Osteocyte (in vitro differentiated cells): ENCODE measurements around the gene RNF31. TPM values are rescaled to one million over a fixed set of nuclear protein-coding genes. Genes with fewer than 3 reads are reported as not detected.
"Not testable (repeated sequence)": the region's sequence is repeated elsewhere in the genome, so short reads cannot be mapped to it uniquely, and the experiment has no call there.

Source experiments
- DNase-seq: peaks from one replicate; pipeline ENCODE4 v3.0.0; 2021; ENCODE audit warnings: mixed read lengths; ENCODE audit not compliant: unreplicated experiment; ENCODE audit errors: extremely low spot score
- H3K27ac Mint-ChIP-seq: one replicate; pipeline ENCODE4 v1.8.0; 2021; ENCODE audit warnings: mild to moderate bottlenecking, mixed read lengths; ENCODE audit not compliant: unreplicated experiment
- H3K27me3 Mint-ChIP-seq: one replicate; pipeline ENCODE4 v1.8.0; 2021; ENCODE audit warnings: mixed read lengths; ENCODE audit not compliant: unreplicated experiment
- H3K36me3 Mint-ChIP-seq: one replicate; pipeline ENCODE4 v1.8.0; 2021; ENCODE audit warnings: mixed read lengths; ENCODE audit not compliant: unreplicated experiment
- H3K4me1 Mint-ChIP-seq: one replicate; pipeline ENCODE4 v1.8.0; 2021; ENCODE audit warnings: mixed read lengths; ENCODE audit not compliant: unreplicated experiment
- H3K4me3 Mint-ChIP-seq: one replicate; pipeline ENCODE4 v1.8.0; 2021; ENCODE audit warnings: mild to moderate bottlenecking, moderate library complexity, mixed read lengths; ENCODE audit not compliant: unreplicated experiment
- H3K9me3 Mint-ChIP-seq: one replicate; pipeline ENCODE4 v1.8.0; 2021; ENCODE audit warnings: mixed read lengths; ENCODE audit not compliant: unreplicated experiment
- total RNA-seq: library from RNA; stranded (reverse); gene quantifications from 2 replicates; pipeline ENCODE4 v1.2.1, GENCODE V29; 2021
- TF ChIP-seq, protein P1 (sequence below): fragments of 200-600 bp; sonication (generic); IDR thresholded peaks from 2 replicates; pipeline ENCODE4 v1.5.0; 2021; ENCODE audit warnings: antibody characterized with exemption, mild to moderate bottlenecking, moderate library complexity

RNF31 gene
- total RNA-seq, 1 donor from 2014 or later = 65.9 TPM

DNA sequence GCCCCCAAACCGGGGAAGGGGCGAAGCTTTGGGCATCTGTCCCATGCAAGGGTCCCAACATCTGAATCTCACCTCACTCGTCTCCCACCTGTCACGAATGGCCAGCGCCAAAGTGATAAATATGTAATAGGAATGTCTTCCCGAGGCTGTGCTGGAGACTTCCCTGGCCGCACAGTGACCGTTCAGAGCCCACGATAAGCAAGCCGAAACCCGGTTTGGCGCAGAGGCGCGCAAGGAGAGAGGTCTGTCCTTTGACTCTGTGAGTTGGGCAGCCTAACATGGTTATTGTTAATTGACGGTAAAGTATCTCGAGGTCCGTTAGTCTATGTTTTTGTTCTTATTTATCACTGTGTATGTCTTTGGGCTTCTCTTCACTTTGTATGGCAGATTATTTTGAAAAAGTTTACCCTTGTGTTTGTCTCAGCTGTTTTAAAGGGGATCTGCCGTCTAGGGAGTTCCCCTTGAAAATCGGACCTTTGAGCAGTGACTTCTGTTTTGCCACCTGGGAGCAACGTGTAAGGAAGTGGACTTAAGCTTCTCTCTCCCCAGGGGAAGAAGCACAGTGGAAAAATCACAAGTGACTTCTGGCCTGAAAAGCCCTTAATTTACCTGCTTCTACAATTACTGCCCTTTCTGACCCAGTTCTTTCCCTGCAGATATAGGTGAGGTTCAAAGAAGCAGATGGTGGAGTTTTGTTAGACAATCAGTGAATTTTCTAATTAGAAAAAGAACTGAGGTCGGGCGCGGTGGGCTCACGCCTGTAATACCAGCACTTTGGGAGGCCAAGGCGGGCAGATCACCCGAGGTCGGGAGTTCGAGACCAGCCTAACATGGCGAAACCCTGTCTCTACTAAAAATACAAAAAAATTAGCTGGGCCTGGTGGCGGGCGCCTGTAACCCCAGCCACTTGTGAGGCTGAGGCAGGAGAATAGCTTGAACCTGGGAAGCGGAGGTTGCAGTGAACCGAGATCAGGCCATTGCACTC, 49.1 kb downstream of the RNF31 start:
- peak overlapping the region; percentile 88 for H3K4me3 Mint-ChIP-seq
- no peaks in the 10 kb centered on the region for H3K9me3 Mint-ChIP-seq
- H3K27me3 Mint-ChIP-seq = no peaks in the 10 kb centered on the region
- H3K36me3 Mint-ChIP-seq = peaks cover 18% of the 10 kb centered on the region
- TF ChIP-seq, protein P1, sequence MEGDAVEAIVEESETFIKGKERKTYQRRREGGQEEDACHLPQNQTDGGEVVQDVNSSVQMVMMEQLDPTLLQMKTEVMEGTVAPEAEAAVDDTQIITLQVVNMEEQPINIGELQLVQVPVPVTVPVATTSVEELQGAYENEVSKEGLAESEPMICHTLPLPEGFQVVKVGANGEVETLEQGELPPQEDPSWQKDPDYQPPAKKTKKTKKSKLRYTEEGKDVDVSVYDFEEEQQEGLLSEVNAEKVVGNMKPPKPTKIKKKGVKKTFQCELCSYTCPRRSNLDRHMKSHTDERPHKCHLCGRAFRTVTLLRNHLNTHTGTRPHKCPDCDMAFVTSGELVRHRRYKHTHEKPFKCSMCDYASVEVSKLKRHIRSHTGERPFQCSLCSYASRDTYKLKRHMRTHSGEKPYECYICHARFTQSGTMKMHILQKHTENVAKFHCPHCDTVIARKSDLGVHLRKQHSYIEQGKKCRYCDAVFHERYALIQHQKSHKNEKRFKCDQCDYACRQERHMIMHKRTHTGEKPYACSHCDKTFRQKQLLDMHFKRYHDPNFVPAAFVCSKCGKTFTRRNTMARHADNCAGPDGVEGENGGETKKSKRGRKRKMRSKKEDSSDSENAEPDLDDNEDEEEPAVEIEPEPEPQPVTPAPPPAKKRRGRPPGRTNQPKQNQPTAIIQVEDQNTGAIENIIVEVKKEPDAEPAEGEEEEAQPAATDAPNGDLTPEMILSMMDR = no peak
- peaks cover 37% of the 10 kb centered on the region for H3K4me1 Mint-ChIP-seq
- no peak for DNase-seq
- peak overlapping the region; percentile 95 for H3K27ac Mint-ChIP-seq

DNA sequence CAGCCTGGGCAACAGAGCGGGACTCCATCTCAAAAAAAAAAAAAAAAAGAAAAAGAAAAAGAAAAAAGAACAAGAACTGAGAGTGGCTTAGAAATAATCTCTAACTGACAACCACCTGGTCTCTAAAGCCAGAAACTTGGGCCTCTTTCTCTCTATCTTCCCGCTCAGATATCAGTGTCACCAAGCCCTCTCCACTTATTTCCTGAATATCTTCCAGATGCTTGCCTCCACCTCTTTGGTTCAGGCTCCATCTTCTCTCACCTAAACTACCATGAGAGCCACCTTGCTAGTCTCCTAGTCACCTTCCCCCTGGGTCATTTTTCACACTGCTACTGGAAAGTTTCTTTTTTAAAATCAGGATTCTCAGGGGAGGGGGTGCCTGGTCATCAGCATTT, 49.8 kb downstream of the RNF31 start:
- H3K9me3 Mint-ChIP-seq = no peaks in the 10 kb centered on the region
- peak overlapping the region; percentile 95 for H3K27ac Mint-ChIP-seq
- no peak for DNase-seq
- peaks cover 22% of the 10 kb centered on the region for H3K36me3 Mint-ChIP-seq
- H3K4me3 Mint-ChIP-seq = peak overlapping the region; percentile 88
- no peaks in the 10 kb centered on the region for H3K27me3 Mint-ChIP-seq
- TF ChIP-seq, protein P1 = no peak
- H3K4me1 Mint-ChIP-seq = peaks cover 37% of the 10 kb centered on the region

DNA sequence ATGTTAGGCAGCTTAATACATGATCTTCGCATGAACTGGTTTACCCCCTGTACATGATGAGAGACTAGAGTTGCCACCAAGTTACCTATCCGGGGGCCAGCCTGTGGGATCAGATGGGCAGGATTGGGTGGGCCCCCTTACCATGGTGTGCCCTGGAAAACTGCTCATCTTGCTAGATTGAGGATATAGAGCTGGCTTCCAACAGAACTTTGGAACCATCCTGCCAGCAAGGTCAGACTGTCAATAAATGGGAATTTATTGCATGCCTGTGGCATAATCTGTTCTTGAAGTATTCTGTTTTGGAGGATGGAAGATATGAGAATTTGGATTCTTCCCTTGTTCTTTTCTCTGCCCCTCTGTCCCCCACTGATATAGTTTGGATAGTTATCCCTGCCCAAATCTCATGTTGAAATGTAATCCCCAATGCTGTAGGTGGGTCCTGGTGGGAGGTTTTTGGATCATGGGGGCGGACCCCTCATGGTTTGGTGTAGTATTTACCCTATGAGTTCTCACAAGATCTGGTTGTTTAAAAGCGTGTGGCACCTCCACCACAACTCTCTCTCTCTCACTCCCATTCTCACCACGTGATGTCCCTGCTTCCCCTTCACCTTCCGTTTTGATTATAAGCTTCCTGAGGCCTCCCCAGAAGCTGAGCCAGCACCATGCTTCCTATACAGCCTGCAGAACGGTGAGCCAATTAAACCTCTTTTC, 51.7 kb downstream of the RNF31 start:
- H3K36me3 Mint-ChIP-seq = peaks cover 24% of the 10 kb centered on the region
- DNase-seq = no peak
- TF ChIP-seq, protein P1 = no peak
- H3K27me3 Mint-ChIP-seq = no peaks in the 10 kb centered on the region
- H3K4me1 Mint-ChIP-seq = peaks cover 33% of the 10 kb centered on the region
- H3K27ac Mint-ChIP-seq = no peak overlapping the region
- peak overlapping the region; percentile 15 for H3K4me3 Mint-ChIP-seq
- peaks cover 5% of the 10 kb centered on the region for H3K9me3 Mint-ChIP-seq

DNA sequence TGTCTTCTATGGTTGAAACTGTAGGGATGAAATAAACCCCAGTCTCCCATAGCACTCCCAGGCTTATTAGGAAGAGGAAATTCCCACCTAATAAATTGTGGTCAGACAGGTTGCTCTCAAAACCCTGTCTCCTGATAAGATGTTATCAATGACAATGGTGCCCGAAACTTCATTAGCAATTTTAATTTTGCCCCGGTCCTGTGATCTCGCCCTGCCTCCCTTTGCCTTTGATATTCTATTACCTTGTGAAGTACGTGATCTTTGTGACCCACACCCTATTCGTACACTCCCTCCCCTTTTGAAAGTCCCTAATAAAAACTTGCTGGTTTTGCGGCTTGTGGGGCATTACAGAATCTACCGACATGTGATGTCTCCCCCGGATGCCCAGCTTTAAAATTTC, 55.2 kb downstream of the RNF31 start:
- H3K9me3 Mint-ChIP-seq, H3K27ac Mint-ChIP-seq, H3K4me1 Mint-ChIP-seq, DNase-seq, H3K27me3 Mint-ChIP-seq, H3K4me3 Mint-ChIP-seq: not testable (repeated sequence)
- peaks cover 41% of the 10 kb centered on the region for H3K36me3 Mint-ChIP-seq

DNA sequence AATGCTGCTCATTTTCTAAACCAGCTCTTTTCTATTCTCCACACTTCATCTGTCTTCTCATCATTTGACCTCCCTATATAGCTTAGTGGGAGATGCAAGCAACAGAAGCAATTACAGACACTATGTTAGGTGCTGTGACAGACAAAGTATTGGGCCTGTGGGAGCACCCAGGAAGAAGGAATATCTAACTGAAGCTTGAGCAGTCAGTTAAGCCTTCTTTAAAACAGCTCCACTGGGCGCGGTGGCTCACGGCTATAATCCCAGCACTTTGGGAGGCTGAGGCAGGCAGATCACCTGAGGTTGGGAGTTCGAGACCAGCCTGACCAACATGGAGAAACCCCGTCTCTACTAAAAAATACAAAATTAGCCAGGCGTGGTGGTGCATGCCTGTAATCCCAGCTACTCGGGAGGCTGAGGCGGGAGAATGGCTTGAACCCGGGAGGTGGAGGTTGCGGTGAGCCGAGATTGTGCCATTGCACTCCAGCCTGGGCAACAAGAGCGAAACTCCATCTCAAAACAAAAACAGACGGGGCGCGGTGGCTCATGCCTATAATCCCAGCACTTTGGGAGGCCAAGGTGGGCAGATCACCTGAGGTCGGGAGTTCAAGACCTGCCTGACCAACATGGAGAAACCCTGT, 56.1 kb downstream of the RNF31 start:
- not testable (repeated sequence) for H3K27me3 Mint-ChIP-seq, H3K9me3 Mint-ChIP-seq, DNase-seq, H3K4me3 Mint-ChIP-seq, H3K4me1 Mint-ChIP-seq, H3K27ac Mint-ChIP-seq
- H3K36me3 Mint-ChIP-seq = peaks cover 48% of the 10 kb centered on the region
